Cardiac fibroblast (primary cell): ENCODE results near the gene KRTAP10-12.

Experiments
- DNase-seq, 2 donors: peaks; one replicate each; pipeline versions ENCODE4 v3.0.0 to v3.0.0-alpha.2; 2010; ENCODE audit warnings: low read depth in 2 of 2
- H3K4me3 ChIP-seq, 2 donors: replicated peaks in 1 of 2; 1 replicate in 1 of 2; 2 replicates in 1 of 2; pipeline ENCODE4 v1.5.1; 2011; ENCODE audit warnings: low read depth in 2 of 2, low read length in 2 of 2, mild to moderate bottlenecking in 2 of 2, moderate library complexity in 1 of 2
- TF ChIP-seq, protein P1 (sequence below): IDR thresholded peaks from one replicate; pipeline ENCODE4 v1.5.1; 2011; ENCODE audit warnings: low read depth, mild to moderate bottlenecking, low read length, inconsistent platforms

The KRTAP10-12 gene

DNA sequence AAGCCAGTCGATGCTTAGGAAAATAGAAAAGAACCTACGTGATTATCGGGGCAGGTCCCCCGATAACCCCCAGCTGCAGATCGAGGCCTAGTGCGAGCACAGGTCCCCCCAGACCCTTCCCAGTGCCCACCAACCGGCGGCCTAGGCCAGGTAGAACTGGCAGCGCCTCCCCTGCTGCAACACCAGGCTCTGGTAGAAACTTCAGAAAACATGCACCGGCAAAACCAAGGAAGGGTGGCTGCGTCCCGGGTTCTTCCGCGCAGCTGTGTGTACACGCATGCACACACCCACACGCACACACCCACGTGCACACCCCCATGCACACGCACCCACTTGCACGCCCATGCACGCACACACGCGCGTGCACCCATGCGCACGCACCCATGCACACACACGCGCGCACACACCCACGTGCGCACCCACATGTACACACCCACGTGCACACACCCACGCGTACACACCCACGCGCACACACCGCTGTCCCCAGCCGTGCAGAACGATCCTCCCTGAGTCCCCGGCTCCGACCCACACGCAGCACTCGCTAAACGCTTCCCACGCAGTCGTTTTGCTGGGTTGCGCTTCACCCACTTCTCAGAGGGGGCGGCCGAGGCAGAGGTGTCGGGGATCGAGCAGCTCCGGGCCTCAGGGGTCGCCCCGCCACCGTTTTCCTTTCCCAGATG, 9.2 kb downstream of the KRTAP10-12 start:
- no peak overlapping the region for H3K4me3 ChIP-seq

DNA sequence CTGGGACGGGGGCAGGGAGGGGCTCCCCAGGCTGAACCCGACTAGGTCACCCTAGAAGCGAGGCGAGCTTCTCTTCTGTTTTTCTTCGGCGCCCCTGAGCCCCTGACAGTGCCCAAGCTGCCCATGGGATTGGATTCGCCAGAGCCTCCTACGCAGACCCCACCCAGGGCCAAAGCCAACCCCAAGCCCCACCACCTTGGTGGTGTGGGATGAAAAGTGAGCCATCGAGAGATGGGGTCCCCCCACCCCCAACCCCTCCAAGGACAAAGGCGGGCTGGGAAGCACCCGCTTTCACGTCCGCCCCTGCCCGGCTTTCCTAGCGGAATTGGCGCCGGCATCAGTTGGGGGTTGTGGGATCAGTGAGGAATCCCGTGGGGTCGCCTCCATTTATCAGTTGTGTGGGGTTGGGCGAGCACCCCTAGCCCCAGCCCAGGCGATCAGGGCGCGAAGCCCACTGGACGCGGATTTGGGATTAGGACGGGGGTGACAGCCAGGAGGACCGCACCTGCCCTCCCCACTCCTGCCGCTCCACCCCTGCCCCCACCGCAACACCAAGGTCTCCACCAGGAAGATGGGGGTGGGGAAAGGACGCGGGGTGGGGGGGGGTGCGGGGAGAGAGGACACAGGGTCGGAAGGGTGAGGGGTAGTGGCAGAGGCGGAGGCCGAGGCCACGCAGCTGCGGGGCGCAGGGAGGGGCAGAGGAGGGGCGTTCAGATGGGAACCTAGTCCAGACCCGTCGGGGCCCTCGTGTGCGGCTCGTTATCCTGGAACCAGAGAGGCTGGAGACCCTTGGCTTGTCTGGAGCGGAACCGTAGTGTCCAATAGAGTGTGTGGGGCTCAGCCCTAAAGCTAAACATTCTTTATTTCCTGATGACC, 10.0 kb downstream of the KRTAP10-12 start:
- TF ChIP-seq, protein P1, sequence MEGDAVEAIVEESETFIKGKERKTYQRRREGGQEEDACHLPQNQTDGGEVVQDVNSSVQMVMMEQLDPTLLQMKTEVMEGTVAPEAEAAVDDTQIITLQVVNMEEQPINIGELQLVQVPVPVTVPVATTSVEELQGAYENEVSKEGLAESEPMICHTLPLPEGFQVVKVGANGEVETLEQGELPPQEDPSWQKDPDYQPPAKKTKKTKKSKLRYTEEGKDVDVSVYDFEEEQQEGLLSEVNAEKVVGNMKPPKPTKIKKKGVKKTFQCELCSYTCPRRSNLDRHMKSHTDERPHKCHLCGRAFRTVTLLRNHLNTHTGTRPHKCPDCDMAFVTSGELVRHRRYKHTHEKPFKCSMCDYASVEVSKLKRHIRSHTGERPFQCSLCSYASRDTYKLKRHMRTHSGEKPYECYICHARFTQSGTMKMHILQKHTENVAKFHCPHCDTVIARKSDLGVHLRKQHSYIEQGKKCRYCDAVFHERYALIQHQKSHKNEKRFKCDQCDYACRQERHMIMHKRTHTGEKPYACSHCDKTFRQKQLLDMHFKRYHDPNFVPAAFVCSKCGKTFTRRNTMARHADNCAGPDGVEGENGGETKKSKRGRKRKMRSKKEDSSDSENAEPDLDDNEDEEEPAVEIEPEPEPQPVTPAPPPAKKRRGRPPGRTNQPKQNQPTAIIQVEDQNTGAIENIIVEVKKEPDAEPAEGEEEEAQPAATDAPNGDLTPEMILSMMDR: no peak
- DNase-seq: no peak
- H3K4me3 ChIP-seq: no peak overlapping the region

More for the DNA sequence above, 9.2 kb downstream of the KRTAP10-12 start:
- no peak for DNase-seq
- TF ChIP-seq, protein P1: no peak

DNA sequence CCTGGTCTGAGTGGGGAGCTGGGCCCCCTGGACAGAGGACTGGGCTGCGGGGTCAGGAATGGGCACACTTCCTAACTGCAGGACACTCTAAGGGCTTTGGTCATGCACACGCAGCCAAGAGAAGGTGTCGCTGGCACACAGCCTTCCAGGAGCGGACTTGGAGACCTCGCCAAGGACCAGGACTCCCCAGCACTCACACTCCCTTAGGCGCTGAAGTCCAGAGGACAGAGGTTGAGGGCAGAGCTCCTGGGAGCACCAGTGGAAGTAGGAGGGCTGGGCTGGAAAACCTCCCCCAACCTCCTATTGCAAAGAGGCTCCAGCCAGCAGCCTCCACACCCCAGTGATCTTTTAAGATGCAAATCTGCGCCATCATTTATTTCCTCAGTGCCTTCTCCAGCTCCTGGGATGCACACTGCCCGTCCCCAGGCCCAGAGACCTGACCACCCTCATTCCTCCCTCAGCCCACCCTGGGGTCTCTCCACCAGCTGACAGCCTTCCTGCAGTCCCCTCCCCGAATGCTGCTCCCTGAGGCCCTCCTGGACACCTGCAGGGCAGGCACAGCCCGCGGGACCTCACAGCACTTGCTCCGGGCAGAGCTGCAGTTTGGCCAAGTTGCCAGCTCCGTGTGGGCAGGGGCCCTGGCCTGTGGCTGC, 11.4 kb downstream of the KRTAP10-12 start:
- no peak overlapping the region for H3K4me3 ChIP-seq
- no peak for DNase-seq
- TF ChIP-seq, protein P1: no peak

DNA sequence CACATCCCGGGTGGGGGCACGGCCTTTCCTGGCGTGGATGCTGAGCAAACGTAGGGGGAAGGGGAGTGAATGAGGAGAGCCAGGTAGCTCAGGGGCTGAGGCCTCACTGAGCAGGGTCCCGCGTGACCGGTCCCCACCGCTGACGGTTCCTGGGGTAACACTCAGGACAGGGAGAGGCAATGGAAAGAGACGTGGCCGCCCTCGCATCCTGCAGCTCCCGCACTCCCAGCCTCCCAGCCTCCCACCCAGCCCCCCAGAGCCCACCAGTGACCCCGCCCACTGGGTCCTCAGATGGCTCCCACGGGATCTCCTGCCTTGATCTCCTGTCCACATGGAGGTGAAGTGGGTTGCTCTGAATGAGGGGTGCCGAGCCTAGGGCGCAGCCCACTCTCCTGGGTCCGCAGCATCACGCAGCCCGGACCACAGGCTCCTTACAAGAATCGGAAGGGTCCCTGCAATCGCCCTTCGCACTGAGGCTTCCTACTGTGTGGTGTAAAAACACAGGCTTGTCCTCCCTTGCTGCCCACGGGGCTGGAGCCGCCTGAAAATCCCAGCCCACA, 12.0 kb downstream of the KRTAP10-12 start:
- TF ChIP-seq, protein P1: no peak
- no peak for DNase-seq
- no peak overlapping the region for H3K4me3 ChIP-seq

DNA sequence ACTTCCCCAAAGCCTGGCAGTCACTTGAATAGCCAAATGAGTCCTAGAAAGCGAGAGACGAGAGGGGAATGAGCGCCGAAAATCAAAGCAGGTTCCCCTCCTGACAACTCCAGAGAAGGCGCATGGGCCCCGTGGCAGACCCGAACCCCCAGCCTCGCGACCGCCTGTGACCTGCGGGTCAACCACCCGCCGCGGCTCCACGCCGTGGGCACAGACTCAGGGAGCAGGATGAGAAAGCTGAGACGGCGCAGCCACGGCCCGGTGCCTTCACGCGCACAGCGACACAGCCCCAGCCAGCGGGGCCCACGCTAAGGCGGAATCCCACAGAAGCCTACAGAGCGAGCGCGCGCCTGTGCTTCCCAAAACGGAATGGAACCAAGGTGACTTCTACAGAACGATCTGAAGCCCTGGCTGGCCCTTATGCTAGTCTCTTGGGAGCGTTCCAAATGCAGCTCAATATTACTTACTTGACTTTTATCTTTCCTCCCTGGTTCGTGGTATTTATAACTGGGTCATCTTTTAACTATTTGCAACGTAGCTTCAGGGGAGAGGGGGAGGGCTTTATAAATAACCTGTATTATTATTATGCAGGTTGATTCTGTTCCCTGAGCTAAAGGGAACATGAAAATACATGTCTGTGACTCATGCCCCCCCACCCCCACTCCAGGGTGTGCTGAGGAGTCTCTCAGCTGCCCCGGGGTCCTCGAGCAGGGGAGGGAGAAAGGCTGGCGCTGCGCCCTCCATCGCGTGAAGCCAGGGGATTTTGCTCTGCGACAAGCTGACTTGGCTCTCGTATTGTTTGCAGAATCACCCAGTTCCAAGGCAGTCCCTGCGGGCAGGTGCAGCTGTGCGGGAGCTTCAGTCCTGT, 12.7 kb downstream of the KRTAP10-12 start:
- TF ChIP-seq, protein P1: no peak
- H3K4me3 ChIP-seq: no peak overlapping the region
- DNase-seq: peak in 1 of 2 donors; percentile 7

DNA sequence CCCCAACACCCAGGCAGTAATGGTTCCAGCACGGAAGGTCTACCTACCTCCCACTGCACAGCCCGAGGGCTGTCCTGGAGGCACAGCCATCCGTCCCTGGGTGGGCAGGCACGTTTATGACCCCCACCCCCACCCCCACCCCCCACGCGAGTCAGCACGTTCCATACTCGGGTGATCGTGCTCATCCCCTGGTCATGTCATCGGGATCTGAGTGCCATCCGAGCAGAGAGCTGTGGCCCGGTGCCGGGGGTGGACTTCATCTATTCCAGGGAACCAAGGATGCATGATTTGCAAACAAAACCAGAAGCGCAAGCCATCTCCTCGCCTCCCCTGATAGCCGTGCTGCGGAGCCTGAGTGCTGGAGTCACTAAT, 13.3 kb downstream of the KRTAP10-12 start:
- no peak for DNase-seq
- TF ChIP-seq, protein P1: no peak
- no peak overlapping the region for H3K4me3 ChIP-seq
